ENCODE results near the gene CTU1.

The CTU1 gene

GRCh38 chr19:51083783-51084182 is 24.4 kb downstream of the CTU1 start:
- DNase-seq (ENCODE audit: low read depth in 1 of 2, low spot score in 1 of 2): no peak

- DNase-seq (ENCODE audit: low read depth in 1 of 2, low spot score in 1 of 2): no peak
These were observed 25.0 kb downstream of the CTU1 start for GRCh38 chr19:51083181-51083580.

- no peak for DNase-seq (ENCODE audit: low read depth in 1 of 2, low spot score in 1 of 2)
These were observed 25.6 kb downstream of the CTU1 start, which contains the start of gene KLK14 for GRCh38 chr19:51082611-51083010. TSS of gene KLK14 (minus strand) at chr19:51082887. CDS start at chr19:51082614, 273 bp downstream.

GRCh38 chr19:51081476-51081875 is 26.7 kb downstream of the CTU1 start:
- DNase-seq (ENCODE audit: low read depth in 1 of 2, low spot score in 1 of 2): no peak

GRCh38 chr19:51079481-51080110 is 28.6 kb downstream of the CTU1 start:
- DNase-seq (ENCODE audit: low read depth in 1 of 2, low spot score in 1 of 2): no peak

GRCh38 chr19:51078731-51079130 is 29.5 kb downstream of the CTU1 start:
- DNase-seq (ENCODE audit: low read depth in 1 of 2, low spot score in 1 of 2): no peak

- DNase-seq (ENCODE audit: low read depth in 1 of 2, low spot score in 1 of 2): no peak
These were observed 30.1 kb downstream of the CTU1 start for GRCh38 chr19:51078104-51078503.

GRCh38 chr19:51076631-51077213 is 31.5 kb downstream of the CTU1 start:
- DNase-seq (ENCODE audit: low read depth in 1 of 2, low spot score in 1 of 2): no peak

GRCh38 chr19:51075998-51076397 is 32.2 kb downstream of the CTU1 start:
- no peak for DNase-seq (ENCODE audit: low read depth in 1 of 2, low spot score in 1 of 2)

GRCh38 chr19:51071095-51071405 is 37.2 kb downstream of the CTU1 start:
- no peak for DNase-seq (ENCODE audit: low read depth in 1 of 2, low spot score in 1 of 2)

GRCh38 chr19:51070334-51071094 is 37.7 kb downstream of the CTU1 start:
- DNase-seq (ENCODE audit: low read depth in 1 of 2, low spot score in 1 of 2): no peak

GRCh38 chr19:51066393-51067186 is 41.6 kb downstream of the CTU1 start:
- DNase-seq (ENCODE audit: low read depth in 1 of 2, low spot score in 1 of 2): no peak

GRCh38 chr19:51065221-51065960 is 42.8 kb downstream of the CTU1 start:
- DNase-seq (ENCODE audit: low read depth in 1 of 2, low spot score in 1 of 2): no peak

GRCh38 chr19:51064534-51065220 is 43.5 kb downstream of the CTU1 start, which contains the start of gene KLK13:
TSS of gene KLK13 (minus strand) at chr19:51065092. CDS start at chr19:51065067, 25 bp downstream.
- DNase-seq (ENCODE audit: low read depth in 1 of 2, low spot score in 1 of 2): no peak

- DNase-seq (ENCODE audit: low read depth in 1 of 2, low spot score in 1 of 2): no peak
These were observed 44.5 kb downstream of the CTU1 start for GRCh38 chr19:51063664-51064063.

- DNase-seq (ENCODE audit: low read depth in 1 of 2, low spot score in 1 of 2): no peak
These were observed 47.2 kb downstream of the CTU1 start for GRCh38 chr19:51060973-51061372.

GRCh38 chr19:51060336-51060735 is 47.9 kb downstream of the CTU1 start:
- no peak for DNase-seq (ENCODE audit: low read depth in 1 of 2, low spot score in 1 of 2)

GRCh38 chr19:51059715-51060114 is 48.5 kb downstream of the CTU1 start:
- DNase-seq (ENCODE audit: low read depth in 1 of 2, low spot score in 1 of 2): no peak

- no peak for DNase-seq (ENCODE audit: low read depth in 1 of 2, low spot score in 1 of 2)
These were observed 52.3 kb downstream of the CTU1 start for GRCh38 chr19:51055866-51056265.
